Mucosa of rectum (tissue), 2 donors: ENCODE results near the gene GNAQ.

ENCODE experiments used
- H3K27ac ChIP-seq, 2 donors: one replicate each; pipeline ENCODE4 v1.7.0; 2013; ENCODE audit warnings: inconsistent platforms in 2 of 2, low read depth in 2 of 2, low read length in 2 of 2
- H3K27me3 ChIP-seq, 2 donors: one replicate each; pipeline ENCODE4 v1.7.0; 2013; ENCODE audit warnings: low read length in 2 of 2; ENCODE audit not compliant: control insufficient read depth in 2 of 2, insufficient read depth in 2 of 2
- H3K36me3 ChIP-seq, 2 donors: one replicate each; pipeline ENCODE4 v1.7.0; 2013; ENCODE audit warnings: low read length in 2 of 2; ENCODE audit not compliant: control insufficient read depth in 2 of 2, insufficient read depth in 2 of 2
- H3K4me1 ChIP-seq, 2 donors: one replicate each; pipeline ENCODE4 v1.7.0; 2013; ENCODE audit warnings: low read length in 2 of 2, mild to moderate bottlenecking in 1 of 2; ENCODE audit not compliant: control insufficient read depth in 2 of 2, insufficient read depth in 2 of 2
- H3K4me3 ChIP-seq, 2 donors: one replicate each; pipeline ENCODE4 v1.7.0; 2013; ENCODE audit warnings: low read length in 2 of 2
- H3K9ac ChIP-seq, 2 donors: one replicate each; pipeline ENCODE4 v1.7.0; 2013; ENCODE audit warnings: low read length in 2 of 2, low read depth in 1 of 2, mild to moderate bottlenecking in 1 of 2
- H3K9me3 ChIP-seq, 2 donors: one replicate each; pipeline ENCODE4 v1.7.0; 2013; ENCODE audit warnings: low read length in 2 of 2; ENCODE audit not compliant: control insufficient read depth in 2 of 2
- donor health status: healthy.
- donor health status: Normal muscosa, but diverticular disease.

GNAQ gene

GRCh38 chr9:77857513-77858259, 173.9 kb downstream of the GNAQ start:
- Histone ChIP-seq H3K27me3 (no peaks in the 10 kb centered on the region), H3K4me3 (no peak overlapping the region), H3K9ac (no peak overlapping the region), H3K36me3 (peaks cover 0 to 3% of the 10 kb centered on the region in 2 donors), H3K27ac (no peak overlapping the region), H3K4me1 (peaks cover 0 to 19% of the 10 kb centered on the region in 2 donors), H3K9me3 (no peaks in the 10 kb centered on the region)

GRCh38 chr9:77856615-77857014, 175.0 kb downstream of the GNAQ start:
- Histone ChIP-seq H3K9me3 (no peaks in the 10 kb centered on the region), H3K27me3 (no peaks in the 10 kb centered on the region), H3K9ac (no peak overlapping the region), H3K36me3 (peaks cover 0 to 3% of the 10 kb centered on the region in 2 donors), H3K27ac (no peak overlapping the region), H3K4me3 (no peak overlapping the region), H3K4me1 (peaks cover 3 to 24% of the 10 kb centered on the region in 2 donors)

GRCh38 chr9:77854916-77855311, 176.7 kb downstream of the GNAQ start:
- Histone ChIP-seq H3K4me1 (peaks cover 3 to 16% of the 10 kb centered on the region in 2 donors), H3K9ac (no peak overlapping the region), H3K27ac (no peak overlapping the region), H3K27me3 (no peaks in the 10 kb centered on the region), H3K4me3 (no peak overlapping the region), H3K36me3 (peaks cover 0 to under 1% of the 10 kb centered on the region in 2 donors), H3K9me3 (no peaks in the 10 kb centered on the region)

GRCh38 chr9:77854258-77854915, 177.2 kb downstream of the GNAQ start:
- Histone ChIP-seq H3K27ac (no peak overlapping the region), H3K9ac (no peak overlapping the region), H3K9me3 (no peaks in the 10 kb centered on the region), H3K4me3 (no peak overlapping the region), H3K27me3 (no peaks in the 10 kb centered on the region), H3K36me3 (no peaks in the 10 kb centered on the region), H3K4me1 (peaks cover 3 to 16% of the 10 kb centered on the region in 2 donors)

- Histone ChIP-seq H3K4me1 (peaks cover 3 to 16% of the 10 kb centered on the region in 2 donors), H3K27ac (no peak overlapping the region), H3K36me3 (no peaks in the 10 kb centered on the region), H3K9ac (no peak overlapping the region), H3K27me3 (no peaks in the 10 kb centered on the region), H3K9me3 (no peaks in the 10 kb centered on the region), H3K4me3 (no peak overlapping the region)
Measured at GRCh38 chr9:77853716-77854115, 177.9 kb downstream of the GNAQ start.

- no peak overlapping the region for H3K27ac ChIP-seq
- H3K36me3 ChIP-seq, result no peaks in the 10 kb centered on the region
- H3K9me3 ChIP-seq, result no peaks in the 10 kb centered on the region
- H3K4me3 ChIP-seq, result no peak overlapping the region
- H3K27me3 ChIP-seq, result no peaks in the 10 kb centered on the region
- H3K9ac ChIP-seq, result no peak overlapping the region
- H3K4me1 ChIP-seq, result peaks cover 3 to 16% of the 10 kb centered on the region in 2 donors
Measured at GRCh38 chr9:77851882-77852595, 179.6 kb downstream of the GNAQ start.

- Histone ChIP-seq H3K4me1 (peaks cover 3 to 8% of the 10 kb centered on the region in 2 donors), H3K36me3 (no peaks in the 10 kb centered on the region), H3K4me3 (no peak overlapping the region), H3K27ac (no peak overlapping the region), H3K9ac (no peak overlapping the region), H3K9me3 (no peaks in the 10 kb centered on the region), H3K27me3 (no peaks in the 10 kb centered on the region)
Measured at GRCh38 chr9:77848897-77849296, 182.7 kb downstream of the GNAQ start.

GRCh38 chr9:77848404-77848803, 183.2 kb downstream of the GNAQ start:
- no peaks in the 10 kb centered on the region for H3K27me3 ChIP-seq
- no peak overlapping the region for H3K27ac ChIP-seq
- peaks cover 3 to 8% of the 10 kb centered on the region in 2 donors for H3K4me1 ChIP-seq
- no peaks in the 10 kb centered on the region for H3K9me3 ChIP-seq
- no peaks in the 10 kb centered on the region for H3K36me3 ChIP-seq
- no peak overlapping the region for H3K9ac ChIP-seq
- H3K4me3 ChIP-seq, result no peak overlapping the region

- no peaks in the 10 kb centered on the region for H3K27me3 ChIP-seq
- no peak overlapping the region for H3K27ac ChIP-seq
- no peak overlapping the region for H3K9ac ChIP-seq
- H3K4me3 ChIP-seq, result no peak overlapping the region
- H3K36me3 ChIP-seq, result no peaks in the 10 kb centered on the region
- peaks cover 3 to 8% of the 10 kb centered on the region in 2 donors for H3K4me1 ChIP-seq
- no peaks in the 10 kb centered on the region for H3K9me3 ChIP-seq
Measured at GRCh38 chr9:77847626-77848025, 184.0 kb downstream of the GNAQ start.

GRCh38 chr9:77847059-77847499, 184.5 kb downstream of the GNAQ start:
- no peak overlapping the region for H3K4me3 ChIP-seq
- H3K9ac ChIP-seq, result no peak overlapping the region
- H3K36me3 ChIP-seq, result no peaks in the 10 kb centered on the region
- H3K4me1 ChIP-seq, result peaks cover under 1 to 3% of the 10 kb centered on the region in 2 donors
- H3K27ac ChIP-seq, result no peak overlapping the region
- no peaks in the 10 kb centered on the region for H3K27me3 ChIP-seq
- no peaks in the 10 kb centered on the region for H3K9me3 ChIP-seq
